ENCODE results near the gene COTL1. TPM values are rescaled to one million over a fixed set of nuclear protein-coding genes. Genes with fewer than 3 reads are reported as not detected.
"Not testable (repeated sequence)": the region's sequence is repeated elsewhere in the genome, so short reads cannot be mapped to it uniquely, and the experiment has no call there.

The COTL1 gene
- total RNA-seq, 4 donors from 2014 or later: 19.1 to 66.9 (median 29.4) TPM

GRCh38 chr16:84521497-84521770, 96.4 kb downstream of the COTL1 start:
- H3K27me3 ChIP-seq: no peaks in the 10 kb centered on the region
- no peak overlapping the region for H3K27ac ChIP-seq
- intact Hi-C loops (cut with DNase I; ENCODE audit: low total_unique reads): no loop called here
- no peaks in the 10 kb centered on the region for H3K9me3 ChIP-seq
- no peak for DNase-seq
- TF ChIP-seq, protein P1, sequence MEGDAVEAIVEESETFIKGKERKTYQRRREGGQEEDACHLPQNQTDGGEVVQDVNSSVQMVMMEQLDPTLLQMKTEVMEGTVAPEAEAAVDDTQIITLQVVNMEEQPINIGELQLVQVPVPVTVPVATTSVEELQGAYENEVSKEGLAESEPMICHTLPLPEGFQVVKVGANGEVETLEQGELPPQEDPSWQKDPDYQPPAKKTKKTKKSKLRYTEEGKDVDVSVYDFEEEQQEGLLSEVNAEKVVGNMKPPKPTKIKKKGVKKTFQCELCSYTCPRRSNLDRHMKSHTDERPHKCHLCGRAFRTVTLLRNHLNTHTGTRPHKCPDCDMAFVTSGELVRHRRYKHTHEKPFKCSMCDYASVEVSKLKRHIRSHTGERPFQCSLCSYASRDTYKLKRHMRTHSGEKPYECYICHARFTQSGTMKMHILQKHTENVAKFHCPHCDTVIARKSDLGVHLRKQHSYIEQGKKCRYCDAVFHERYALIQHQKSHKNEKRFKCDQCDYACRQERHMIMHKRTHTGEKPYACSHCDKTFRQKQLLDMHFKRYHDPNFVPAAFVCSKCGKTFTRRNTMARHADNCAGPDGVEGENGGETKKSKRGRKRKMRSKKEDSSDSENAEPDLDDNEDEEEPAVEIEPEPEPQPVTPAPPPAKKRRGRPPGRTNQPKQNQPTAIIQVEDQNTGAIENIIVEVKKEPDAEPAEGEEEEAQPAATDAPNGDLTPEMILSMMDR (IDR thresholded peaks at IDR 0.05): no peak
- TF ChIP-seq POLR2A (IDR thresholded peaks at IDR 0.05): no peak
- no peaks in the 10 kb centered on the region for H3K36me3 ChIP-seq
- H3K4me3 ChIP-seq: no peak overlapping the region
- H3K4me1 ChIP-seq: no peaks in the 10 kb centered on the region

- no peaks in the 10 kb centered on the region for H3K27me3 ChIP-seq
- no peak for TF ChIP-seq POLR2A (IDR thresholded peaks at IDR 0.05)
- TF ChIP-seq, protein P1 (IDR thresholded peaks at IDR 0.05): no peak
- no peak overlapping the region for H3K4me3 ChIP-seq
- intact Hi-C loops (cut with DNase I; ENCODE audit: low total_unique reads): no loop called here
- H3K9me3 ChIP-seq: no peaks in the 10 kb centered on the region
- H3K4me1 ChIP-seq: no peaks in the 10 kb centered on the region
- DNase-seq: no peak
- no peak overlapping the region for H3K27ac ChIP-seq
- no peaks in the 10 kb centered on the region for H3K36me3 ChIP-seq
Observed at GRCh38 chr16:84520725-84521496, 97.0 kb downstream of the COTL1 start.

- Histone ChIP-seq H3K4me1 (no peaks in the 10 kb centered on the region), H3K27me3 (no peaks in the 10 kb centered on the region), H3K9me3 (no peaks in the 10 kb centered on the region), H3K4me3 (no peak overlapping the region), H3K27ac (no peak overlapping the region), H3K36me3 (no peaks in the 10 kb centered on the region)
- no peak for DNase-seq
- TF ChIP-seq, protein P1 (IDR thresholded peaks at IDR 0.05): no peak
- no peak for TF ChIP-seq POLR2A (IDR thresholded peaks at IDR 0.05)
- intact Hi-C loops (cut with DNase I; ENCODE audit: low total_unique reads): loop anchor here (10.0 kb wide), 1 partner anchor 205 kb away; no protein-coding TSS in a partner anchor
Observed at GRCh38 chr16:84519855-84520254, 98.0 kb downstream of the COTL1 start.

GRCh38 chr16:84518804-84519341, 99.0 kb downstream of the COTL1 start:
- Histone ChIP-seq H3K27me3 (no peaks in the 10 kb centered on the region), H3K4me1 (no peaks in the 10 kb centered on the region), H3K4me3 (no peak overlapping the region), H3K9me3 (no peaks in the 10 kb centered on the region), H3K27ac (no peak overlapping the region), H3K36me3 (no peaks in the 10 kb centered on the region)
- intact Hi-C loops (cut with DNase I; ENCODE audit: low total_unique reads): loop anchor here (10.0 kb wide), 1 partner anchor 206 kb away; no protein-coding TSS in a partner anchor
- no peak for DNase-seq
- TF ChIP-seq, protein P1 (IDR thresholded peaks at IDR 0.05): no peak
- TF ChIP-seq POLR2A (IDR thresholded peaks at IDR 0.05): no peak

- DNase-seq, H3K4me3 ChIP-seq, H3K27me3 ChIP-seq, H3K36me3 ChIP-seq, H3K4me1 ChIP-seq, H3K9me3 ChIP-seq, H3K27ac ChIP-seq: not testable (repeated sequence)
- intact Hi-C loops (cut with DNase I; ENCODE audit: low total_unique reads): loop anchor here (10.0 kb wide), 1 partner anchor 207 kb away; no protein-coding TSS in a partner anchor
Observed at GRCh38 chr16:84518220-84518619, 99.7 kb downstream of the COTL1 start.
